Thoracic aorta (tissue), 2 donors: Measurements from ENCODE around the gene LRRFIP1. TPM values are rescaled to one million over a fixed set of nuclear protein-coding genes. Genes with fewer than 3 reads are reported as not detected.

Experiments used
- ATAC-seq: fragments of 150-250 bp; one replicate; pipeline ENCODE4 v1.8.0; 2017; ENCODE audit warnings: low read depth; ENCODE audit not compliant: insufficient number of reproducible peaks, low FRiP score
- DNase-seq: peaks from one replicate; pipeline ENCODE4 v3.0.0-alpha.2; 2020; ENCODE audit warnings: low spot score
- H3K27ac ChIP-seq, 2 donors: fragments of 200-600 bp; sonication (generic); 1 replicate in 1 of 2; 2 replicates in 1 of 2; pipeline ENCODE4 v1.5.1; 2016; ENCODE audit warnings: mild to moderate bottlenecking in 2 of 2, moderate library complexity in 2 of 2
- H3K27me3 ChIP-seq: fragments of 200-600 bp; sonication (generic); replicated peaks from 2 replicates; pipeline ENCODE4 v1.6.0; 2016; ENCODE audit warnings: mild to moderate bottlenecking; ENCODE audit not compliant: insufficient read depth
- H3K36me3 ChIP-seq: fragments of 200-600 bp; sonication (generic); one replicate; pipeline ENCODE4 v1.5.1; 2016
- H3K4me1 ChIP-seq, 2 donors: fragments of 200-600 bp; sonication (generic); 1 replicate in 1 of 2; 2 replicates in 1 of 2; pipeline versions ENCODE4 v1.5.1 to v1.6.0; 2016; ENCODE audit warnings: low read depth in 2 of 2, mild to moderate bottlenecking in 1 of 2; ENCODE audit not compliant: control insufficient read depth in 1 of 2
- H3K4me3 ChIP-seq: fragments of 200-600 bp; sonication (generic); 2 replicates; pipeline ENCODE4 v1.5.1; 2016; ENCODE audit warnings: mild to moderate bottlenecking
- H3K9me3 ChIP-seq: fragments of 200-600 bp; sonication (generic); 2 replicates; pipeline ENCODE4 v1.5.1; 2016
- CTCF ChIP-seq: fragments of 200-600 bp; sonication (generic); IDR thresholded peaks from one replicate; pipeline ENCODE4 v1.5.1; 2019; ENCODE audit warnings: antibody characterized with exemption
- total RNA-seq, 2 donors: library from RNA; depleted of rRNA; stranded (reverse); fragments of >200 nt; gene quantifications; one replicate each; pipeline versions ENCODE4 v1.1.0 to v1.2.3, GENCODE V29; 2016

Gene LRRFIP1
- total RNA-seq, 2 donors from 2014 or later, result 196 to 244 TPM

- Histone ChIP-seq H3K4me1 (peaks cover 17 to 37% of the 10 kb centered on the region in 2 donors), H3K9me3 (no peaks in the 10 kb centered on the region), H3K4me3 (no peak overlapping the region), H3K36me3 (no peaks in the 10 kb centered on the region), H3K27ac (no peak overlapping the region), H3K27me3 (no peaks in the 10 kb centered on the region)
- ATAC-seq (no peak), DNase-seq (no peak)
- no peak for TF ChIP-seq CTCF
Observed at GRCh38 chr2:237637429-237638135, 10.2 kb downstream of the LRRFIP1 start.

- DNase-seq (no peak), ATAC-seq (no peak)
- Histone ChIP-seq H3K27me3 (no peaks in the 10 kb centered on the region), H3K4me3 (no peak overlapping the region), H3K4me1 (peaks cover 14 to 32% of the 10 kb centered on the region in 2 donors), H3K9me3 (no peaks in the 10 kb centered on the region), H3K27ac (no peak overlapping the region), H3K36me3 (peaks cover 2% of the 10 kb centered on the region)
- TF ChIP-seq CTCF, result no peak
Observed at GRCh38 chr2:237638176-237638575, 10.8 kb downstream of the LRRFIP1 start.

GRCh38 chr2:237639052-237639835 is 11.9 kb downstream of the LRRFIP1 start:
- H3K9me3 ChIP-seq, result no peaks in the 10 kb centered on the region
- DNase-seq (no peak), ATAC-seq (no peak)
- H3K4me1 ChIP-seq, result peaks cover 4 to 21% of the 10 kb centered on the region in 2 donors
- no peak for TF ChIP-seq CTCF
- no peak overlapping the region for H3K4me3 ChIP-seq
- no peaks in the 10 kb centered on the region for H3K27me3 ChIP-seq
- H3K27ac ChIP-seq, result no peak overlapping the region
- H3K36me3 ChIP-seq, result peaks cover 3% of the 10 kb centered on the region

- H3K36me3 ChIP-seq, result peaks cover 3% of the 10 kb centered on the region
- H3K27ac ChIP-seq, result no peak overlapping the region
- TF ChIP-seq CTCF, result no peak
- no peaks in the 10 kb centered on the region for H3K27me3 ChIP-seq
- peaks cover 3 to 21% of the 10 kb centered on the region in 2 donors for H3K4me1 ChIP-seq
- DNase-seq (no peak), ATAC-seq (no peak)
- H3K9me3 ChIP-seq, result no peaks in the 10 kb centered on the region
- H3K4me3 ChIP-seq, result no peak overlapping the region
Observed at GRCh38 chr2:237639836-237640220, 12.4 kb downstream of the LRRFIP1 start.

GRCh38 chr2:237640493-237640998 is 13.2 kb downstream of the LRRFIP1 start:
- no peak overlapping the region for H3K4me3 ChIP-seq
- DNase-seq (no peak), ATAC-seq (no peak)
- no peaks in the 10 kb centered on the region for H3K27me3 ChIP-seq
- TF ChIP-seq CTCF, result no peak
- peaks cover 3 to 21% of the 10 kb centered on the region in 2 donors for H3K4me1 ChIP-seq
- no peaks in the 10 kb centered on the region for H3K9me3 ChIP-seq
- peaks cover 5% of the 10 kb centered on the region for H3K36me3 ChIP-seq
- H3K27ac ChIP-seq, result no peak overlapping the region
